HEK293T (cell line): ENCODE measurements around the gene GAS2L1.

ENCODE experiments used
- BHLHE40 ChIP-seq: fragments of 450-650 bp; IDR thresholded peaks from 2 replicates; pipeline ENCODE4 v1.6.1; 2016; ENCODE audit warnings: mild to moderate bottlenecking, moderate library complexity, borderline replicate concordance
- FOXA1 ChIP-seq: fragments of 450-650 bp; IDR thresholded peaks from 2 replicates; pipeline ENCODE4 v1.6.1; 2016; ENCODE audit warnings: mild to moderate bottlenecking
- LEF1 ChIP-seq: fragments of 450-650 bp; IDR thresholded peaks from 2 replicates; pipeline ENCODE4 v1.6.1; 2017; ENCODE audit warnings: mild to moderate bottlenecking, borderline replicate concordance
- ZNF384 ChIP-seq: fragments of 450-650 bp; IDR thresholded peaks from 2 replicates; pipeline ENCODE4 v1.6.1; 2016

DNA sequence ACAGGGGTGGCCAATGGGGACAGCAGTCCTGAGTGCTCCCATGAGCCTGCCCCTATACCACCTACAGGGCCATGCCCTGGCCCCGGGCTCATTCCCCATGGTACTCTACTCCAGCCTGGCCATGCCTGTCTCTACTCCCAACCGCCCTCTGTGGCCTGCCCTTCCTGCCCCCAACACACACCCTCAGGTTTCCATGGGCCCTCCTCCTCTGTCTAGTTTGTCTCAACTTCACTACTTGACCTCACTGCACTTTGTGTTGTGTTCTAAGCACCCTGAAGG lies 35.3 kb downstream of the GAS2L1 start:
- no peak for TF ChIP-seq BHLHE40
- TF ChIP-seq FOXA1: no peak
- TF ChIP-seq ZNF384: no peak
- no peak for TF ChIP-seq LEF1
